ENCODE data around the gene CT45A7.
"Not testable (repeated sequence)": the region's sequence is repeated elsewhere in the genome, so short reads cannot be mapped to it uniquely, and the experiment has no call there.

The CT45A7 gene

GRCh38 chrX:135837180-135837579 lies at the start of gene CT45A7:
Gene CT45A7 (minus strand): TSS chrX:135837280. CDS start chrX:135833533, 3,747 bp downstream.
- not testable (repeated sequence) for H3K9me3 Mint-ChIP-seq; H3K27ac Mint-ChIP-seq; H3K27me3 Mint-ChIP-seq; H3K36me3 Mint-ChIP-seq (ENCODE audit: low read depth); H3K4me1 Mint-ChIP-seq (ENCODE audit: low read depth); H3K4me3 Mint-ChIP-seq

- not testable (repeated sequence) for H3K27ac Mint-ChIP-seq, H3K9me3 Mint-ChIP-seq
Measured at GRCh38 chrX:135882741-135883140, 45.7 kb upstream of the CT45A7 start.

GRCh38 chrX:135871712-135872111 lies 34.6 kb upstream of the CT45A7 start, which contains the start of gene CT45A9:
Gene CT45A9 (minus strand): TSS chrX:135871812. CDS start chrX:135868061, 3,751 bp downstream.
- not testable (repeated sequence) for H3K27ac Mint-ChIP-seq; H3K4me3 Mint-ChIP-seq; H3K9me3 Mint-ChIP-seq; H3K4me1 Mint-ChIP-seq (ENCODE audit: low read depth); H3K36me3 Mint-ChIP-seq (ENCODE audit: low read depth); H3K27me3 Mint-ChIP-seq

More at GRCh38 chrX:135882741-135883140, 45.7 kb upstream of the CT45A7 start:
- H3K4me3 Mint-ChIP-seq; H3K27me3 Mint-ChIP-seq; H3K36me3 Mint-ChIP-seq (ENCODE audit: low read depth); H3K4me1 Mint-ChIP-seq (ENCODE audit: low read depth): not testable (repeated sequence)

GRCh38 chrX:135854438-135854837 lies 17.4 kb upstream of the CT45A7 start, which contains the start of gene CT45A8:
Gene CT45A8 (minus strand): TSS chrX:135854538. CDS start chrX:135850783, 3,755 bp downstream.
- not testable (repeated sequence) for H3K36me3 Mint-ChIP-seq (ENCODE audit: low read depth); H3K4me1 Mint-ChIP-seq (ENCODE audit: low read depth); H3K27ac Mint-ChIP-seq; H3K27me3 Mint-ChIP-seq; H3K4me3 Mint-ChIP-seq; H3K9me3 Mint-ChIP-seq

GRCh38 chrX:135819912-135820311 lies 17.2 kb downstream of the CT45A7 start, which contains the start of gene CT45A2:
Gene CT45A2 (minus strand): TSS chrX:135820012. CDS start chrX:135816265, 3,747 bp downstream.
- H3K36me3 Mint-ChIP-seq (ENCODE audit: low read depth); H3K4me1 Mint-ChIP-seq (ENCODE audit: low read depth); H3K27me3 Mint-ChIP-seq; H3K27ac Mint-ChIP-seq; H3K4me3 Mint-ChIP-seq; H3K9me3 Mint-ChIP-seq: not testable (repeated sequence)

- not testable (repeated sequence) for H3K4me3 Mint-ChIP-seq; H3K36me3 Mint-ChIP-seq (ENCODE audit: low read depth); H3K27me3 Mint-ChIP-seq; H3K9me3 Mint-ChIP-seq; H3K4me1 Mint-ChIP-seq (ENCODE audit: low read depth); H3K27ac Mint-ChIP-seq
Measured at GRCh38 chrX:135802687-135803086, 34.4 kb downstream of the CT45A7 start, which contains the start of gene CT45A6. Gene CT45A6 (minus strand): TSS chrX:135802787. CDS start chrX:135798993, 3,794 bp downstream.

- not testable (repeated sequence) for H3K4me1 Mint-ChIP-seq (ENCODE audit: low read depth); H3K4me3 Mint-ChIP-seq; H3K27ac Mint-ChIP-seq; H3K36me3 Mint-ChIP-seq (ENCODE audit: low read depth); H3K27me3 Mint-ChIP-seq; H3K9me3 Mint-ChIP-seq
Measured at GRCh38 chrX:135785403-135785802, 51.7 kb downstream of the CT45A7 start, which contains the start of gene CT45A5. Gene CT45A5 (minus strand): TSS chrX:135785503. CDS start chrX:135781729, 3,774 bp downstream.
